Stimulated activated effector memory CD8-positive, alpha-beta T cell treated with anti-CD3 and anti-CD28 coated beads, Interleukin-12 subunit alpha, Interleukin-12 subunit beta, amount 100 ng/mL, for 72 hours (primary cell): ENCODE data around the gene FEM1B.

Experiments
- ATAC-seq: fragments of 150-1000 bp; cut with Tn5 transposase; 2 replicates; pipeline ENCODE4 v1.10.0; 2021
- DNase-seq, 2 donors: peaks; one replicate each; pipeline ENCODE4 v3.0.0; 2021 to 2022; ENCODE audit warnings: low spot score in 2 of 2
- H3K27ac Mint-ChIP-seq: one replicate; pipeline ENCODE4 v1.8.0; 2022; ENCODE audit warnings: mild to moderate bottlenecking, mixed read lengths
- H3K36me3 Mint-ChIP-seq: one replicate; pipeline ENCODE4 v1.8.0; 2022; ENCODE audit warnings: mild to moderate bottlenecking, mixed read lengths
- H3K4me1 Mint-ChIP-seq: one replicate; pipeline ENCODE4 v1.8.0; 2022; ENCODE audit warnings: mixed read lengths
- H3K4me3 Mint-ChIP-seq: one replicate; pipeline ENCODE4 v1.8.0; 2022; ENCODE audit warnings: mild to moderate bottlenecking, mixed read lengths
- H3K9me3 Mint-ChIP-seq: one replicate; pipeline ENCODE4 v1.8.0; 2022; ENCODE audit warnings: mixed read lengths

FEM1B gene

GRCh38 chr15:68333775-68334470, 56.4 kb downstream of the FEM1B start:
- Mint-ChIP-seq H3K9me3 (no peaks in the 10 kb centered on the region), H3K4me1 (no peaks in the 10 kb centered on the region), H3K27ac (no peak overlapping the region), H3K4me3 (no peak overlapping the region), H3K36me3 (no peaks in the 10 kb centered on the region)
- DNase-seq (no peak), ATAC-seq (no peak)

DNA sequence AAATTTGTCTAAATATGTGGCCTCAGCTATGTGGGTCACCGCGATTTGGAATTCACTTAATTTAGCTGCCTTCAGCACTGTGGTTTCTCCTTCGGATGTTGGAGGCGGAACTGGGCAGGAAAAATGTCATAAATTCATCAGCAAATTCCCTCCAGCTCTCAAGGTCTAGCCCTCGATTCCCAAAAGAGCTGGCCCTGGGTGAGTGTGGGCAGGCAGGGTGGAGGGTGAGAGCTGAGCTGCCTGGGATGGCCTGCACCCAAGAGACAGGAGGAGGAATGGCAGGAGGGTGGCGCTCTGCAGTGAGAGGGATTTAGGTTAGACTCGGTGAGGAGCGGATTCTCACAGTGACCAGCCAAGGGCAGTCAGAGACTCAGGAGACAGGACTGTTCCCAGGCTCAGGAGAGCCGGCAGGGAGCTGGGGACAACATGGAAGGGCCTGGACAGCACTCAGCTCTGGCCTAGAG, 57.1 kb downstream of the FEM1B start:
- no peak for ATAC-seq
- Mint-ChIP-seq H3K36me3 (no peaks in the 10 kb centered on the region), H3K27ac (no peak overlapping the region), H3K9me3 (no peaks in the 10 kb centered on the region), H3K4me3 (no peak overlapping the region), H3K4me1 (no peaks in the 10 kb centered on the region)
- no peak for DNase-seq

DNA sequence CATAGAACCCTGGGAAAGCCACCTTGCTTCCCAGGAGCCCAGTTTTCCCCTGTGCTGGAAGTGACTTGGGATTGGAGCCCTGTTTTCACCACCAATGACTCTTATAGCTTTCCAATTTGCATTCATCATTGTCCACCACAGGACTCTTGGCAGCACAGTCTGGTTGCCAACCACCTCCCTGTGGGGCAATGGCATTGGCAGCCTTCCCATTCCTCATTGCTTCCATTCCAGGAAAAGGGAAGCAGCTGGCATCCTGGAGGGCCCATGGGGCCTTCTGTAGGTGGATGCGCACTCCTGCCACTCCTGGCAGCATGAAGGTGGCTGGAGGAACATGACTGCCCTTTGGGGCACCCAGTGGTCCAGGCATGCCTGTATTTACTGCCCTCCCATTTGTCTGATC, 57.7 kb downstream of the FEM1B start:
- H3K9me3 Mint-ChIP-seq = no peaks in the 10 kb centered on the region
- no peaks in the 10 kb centered on the region for H3K36me3 Mint-ChIP-seq
- no peaks in the 10 kb centered on the region for H3K4me1 Mint-ChIP-seq
- H3K4me3 Mint-ChIP-seq = no peak overlapping the region
- H3K27ac Mint-ChIP-seq = no peak overlapping the region
- no peak for ATAC-seq
- no peak for DNase-seq

- ATAC-seq (no peak), DNase-seq (no peak)
- H3K27ac Mint-ChIP-seq = no peak overlapping the region
- H3K9me3 Mint-ChIP-seq = no peaks in the 10 kb centered on the region
- H3K4me1 Mint-ChIP-seq = no peaks in the 10 kb centered on the region
- no peaks in the 10 kb centered on the region for H3K36me3 Mint-ChIP-seq
- no peak overlapping the region for H3K4me3 Mint-ChIP-seq
Measured at GRCh38 chr15:68335655-68336054, 58.1 kb downstream of the FEM1B start.

DNA sequence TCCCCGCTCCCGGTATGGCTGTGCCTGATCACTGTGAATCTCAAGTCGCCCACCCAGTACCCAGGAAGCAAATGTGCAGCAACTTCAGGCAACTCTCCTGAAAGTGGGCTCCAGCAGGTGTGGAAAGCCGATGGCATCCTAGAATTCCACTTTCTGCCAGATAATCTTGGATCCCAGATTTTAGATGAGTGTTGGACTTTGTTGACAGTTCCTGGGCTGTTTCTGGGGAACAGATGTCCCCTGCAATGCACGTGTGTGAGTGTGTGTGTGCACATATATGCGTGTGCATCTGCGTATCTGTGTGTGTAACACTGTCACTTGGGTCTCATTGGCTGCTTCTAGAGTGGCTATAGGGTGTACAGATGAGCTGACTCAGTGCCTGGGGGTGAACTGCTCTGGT, 59.0 kb downstream of the FEM1B start:
- Mint-ChIP-seq H3K4me1 (no peaks in the 10 kb centered on the region), H3K36me3 (no peaks in the 10 kb centered on the region), H3K4me3 (no peak overlapping the region), H3K27ac (no peak overlapping the region), H3K9me3 (no peaks in the 10 kb centered on the region)
- DNase-seq = no peak
- no peak for ATAC-seq

DNA sequence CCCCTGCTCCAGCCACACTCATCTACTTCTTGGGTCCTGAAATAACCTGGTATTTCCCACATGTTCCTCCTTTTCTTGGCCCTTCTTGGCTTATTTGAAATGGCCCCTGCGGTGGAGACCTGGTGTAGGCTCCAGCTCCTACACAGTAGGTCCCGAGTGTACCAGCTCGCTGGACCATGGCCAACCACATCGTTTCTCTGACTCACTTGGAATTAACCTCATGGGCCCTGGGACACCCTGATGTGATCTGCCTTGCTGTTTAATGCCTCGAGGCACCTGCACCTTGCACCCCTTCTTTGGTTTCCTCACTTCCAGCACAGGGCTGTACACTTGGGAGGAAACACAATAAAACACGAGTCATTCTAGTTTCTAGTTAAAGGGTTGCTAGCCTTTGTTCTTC, 60.3 kb downstream of the FEM1B start:
- Mint-ChIP-seq H3K4me3 (no peak overlapping the region), H3K27ac (no peak overlapping the region), H3K9me3 (no peaks in the 10 kb centered on the region), H3K4me1 (no peaks in the 10 kb centered on the region), H3K36me3 (no peaks in the 10 kb centered on the region)
- no peak for DNase-seq
- ATAC-seq = no peak

- H3K36me3 Mint-ChIP-seq = no peaks in the 10 kb centered on the region
- no peak overlapping the region for H3K4me3 Mint-ChIP-seq
- no peaks in the 10 kb centered on the region for H3K4me1 Mint-ChIP-seq
- ATAC-seq (no peak), DNase-seq (no peak)
- H3K27ac Mint-ChIP-seq = no peak overlapping the region
- no peaks in the 10 kb centered on the region for H3K9me3 Mint-ChIP-seq
Measured at GRCh38 chr15:68339481-68339880, 61.9 kb downstream of the FEM1B start.

DNA sequence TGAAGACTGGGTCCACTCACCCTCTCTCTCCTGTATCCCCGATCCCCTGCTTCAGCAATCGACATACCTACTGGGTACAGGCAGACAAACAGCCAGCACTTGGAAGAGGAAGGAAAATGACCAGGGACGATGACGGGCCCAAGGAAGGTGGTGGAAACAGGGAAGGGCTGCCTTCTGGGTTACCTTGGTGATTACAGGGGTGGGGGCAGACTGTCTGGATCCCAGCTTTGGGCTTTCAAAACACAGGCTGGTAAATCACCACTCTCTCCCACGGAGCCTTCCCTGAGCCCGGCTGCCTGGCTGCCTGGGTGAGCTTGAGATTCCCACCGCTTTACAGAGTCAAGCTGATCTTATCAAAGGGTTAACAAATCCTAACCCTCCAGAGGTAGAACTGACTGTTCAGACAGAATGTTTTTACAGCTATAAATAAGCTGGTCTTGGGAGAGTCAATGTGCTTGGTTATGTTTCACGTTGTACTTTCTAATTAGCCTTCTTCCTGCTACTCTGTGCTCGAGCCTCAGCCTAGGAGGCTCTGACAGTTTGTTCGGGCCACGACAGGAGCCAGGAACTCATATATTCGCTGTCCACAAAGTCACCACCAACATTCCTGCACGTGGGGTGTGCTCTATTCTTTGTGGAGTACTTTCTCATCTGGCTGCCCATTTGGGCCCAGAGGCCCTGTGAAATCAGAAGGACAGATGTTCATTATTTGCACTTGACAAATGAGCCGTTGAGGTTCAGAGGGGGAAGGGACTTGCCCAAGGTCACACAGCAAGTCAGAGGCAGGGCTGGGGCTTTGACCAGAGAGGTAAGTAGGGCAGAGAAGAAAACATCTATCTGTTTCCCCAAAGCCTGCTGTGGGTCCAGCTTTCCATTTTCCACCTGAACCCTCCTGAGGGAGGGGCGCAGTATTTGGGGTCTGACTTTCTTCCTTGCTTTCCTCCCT, 63.5 kb downstream of the FEM1B start:
- DNase-seq (no peak), ATAC-seq (no peak)
- H3K4me3 Mint-ChIP-seq = no peak overlapping the region
- no peaks in the 10 kb centered on the region for H3K9me3 Mint-ChIP-seq
- no peaks in the 10 kb centered on the region for H3K4me1 Mint-ChIP-seq
- no peak overlapping the region for H3K27ac Mint-ChIP-seq
- H3K36me3 Mint-ChIP-seq = no peaks in the 10 kb centered on the region

GRCh38 chr15:68341760-68342725, 64.5 kb downstream of the FEM1B start:
- Mint-ChIP-seq H3K27ac (no peak overlapping the region), H3K9me3 (no peaks in the 10 kb centered on the region), H3K4me1 (no peaks in the 10 kb centered on the region), H3K4me3 (no peak overlapping the region), H3K36me3 (no peaks in the 10 kb centered on the region)
- ATAC-seq (peak; percentile 15), DNase-seq (no peak)

DNA sequence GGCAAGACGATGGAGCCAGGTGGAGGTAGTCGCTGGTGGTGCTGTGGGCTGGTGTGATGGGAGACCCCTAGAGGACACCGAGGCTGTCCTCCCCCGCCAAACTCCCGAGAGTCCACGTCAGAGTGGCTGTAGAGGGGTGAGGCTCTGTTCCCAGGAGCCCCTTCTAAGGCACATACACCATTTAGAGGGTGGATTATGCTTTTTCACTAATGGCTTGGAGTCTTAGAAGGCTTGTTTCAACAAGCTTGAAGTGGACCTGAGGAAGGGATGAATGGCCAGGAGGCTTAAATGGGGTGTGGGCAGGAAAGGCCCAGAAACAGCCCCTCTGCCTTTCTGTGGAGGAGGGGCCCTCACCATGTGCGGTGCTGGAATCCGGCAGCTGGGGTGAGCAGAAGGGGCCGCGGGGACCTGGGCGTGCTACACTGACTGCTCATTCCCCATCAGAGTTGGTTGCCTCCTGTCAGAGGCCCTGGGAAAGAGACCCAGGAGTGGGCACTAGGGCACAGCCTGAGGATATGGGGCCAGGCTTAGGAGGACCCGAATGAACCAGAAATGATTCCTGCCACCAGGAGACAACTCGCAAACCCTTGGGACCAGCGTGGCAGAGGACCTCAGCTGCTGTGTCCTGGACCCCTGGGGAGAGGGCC, 66.2 kb downstream of the FEM1B start:
- H3K4me3 Mint-ChIP-seq = no peak overlapping the region
- ATAC-seq (no peak), DNase-seq (no peak)
- no peak overlapping the region for H3K27ac Mint-ChIP-seq
- H3K36me3 Mint-ChIP-seq = no peaks in the 10 kb centered on the region
- H3K9me3 Mint-ChIP-seq = no peaks in the 10 kb centered on the region
- no peaks in the 10 kb centered on the region for H3K4me1 Mint-ChIP-seq

- Mint-ChIP-seq H3K36me3 (no peaks in the 10 kb centered on the region), H3K9me3 (no peaks in the 10 kb centered on the region), H3K4me3 (no peak overlapping the region), H3K27ac (no peak overlapping the region), H3K4me1 (no peaks in the 10 kb centered on the region)
- DNase-seq (no peak), ATAC-seq (peak; percentile 35)
Measured at GRCh38 chr15:68344600-68344999, 67.1 kb downstream of the FEM1B start.
